ENCODE results near the gene ADCY6. TPM values are rescaled to one million over a fixed set of nuclear protein-coding genes. Genes with fewer than 3 reads are reported as not detected.

ADCY6 gene
- total RNA-seq, 2 donors from 2014 or later, result 52.8 to 58.6 TPM

- TF ChIP-seq, protein P1, sequence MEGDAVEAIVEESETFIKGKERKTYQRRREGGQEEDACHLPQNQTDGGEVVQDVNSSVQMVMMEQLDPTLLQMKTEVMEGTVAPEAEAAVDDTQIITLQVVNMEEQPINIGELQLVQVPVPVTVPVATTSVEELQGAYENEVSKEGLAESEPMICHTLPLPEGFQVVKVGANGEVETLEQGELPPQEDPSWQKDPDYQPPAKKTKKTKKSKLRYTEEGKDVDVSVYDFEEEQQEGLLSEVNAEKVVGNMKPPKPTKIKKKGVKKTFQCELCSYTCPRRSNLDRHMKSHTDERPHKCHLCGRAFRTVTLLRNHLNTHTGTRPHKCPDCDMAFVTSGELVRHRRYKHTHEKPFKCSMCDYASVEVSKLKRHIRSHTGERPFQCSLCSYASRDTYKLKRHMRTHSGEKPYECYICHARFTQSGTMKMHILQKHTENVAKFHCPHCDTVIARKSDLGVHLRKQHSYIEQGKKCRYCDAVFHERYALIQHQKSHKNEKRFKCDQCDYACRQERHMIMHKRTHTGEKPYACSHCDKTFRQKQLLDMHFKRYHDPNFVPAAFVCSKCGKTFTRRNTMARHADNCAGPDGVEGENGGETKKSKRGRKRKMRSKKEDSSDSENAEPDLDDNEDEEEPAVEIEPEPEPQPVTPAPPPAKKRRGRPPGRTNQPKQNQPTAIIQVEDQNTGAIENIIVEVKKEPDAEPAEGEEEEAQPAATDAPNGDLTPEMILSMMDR (conservative IDR thresholded peaks at IDR 0.05), result no peak
- no peak for DNase-seq
- no peak overlapping the region for H3K27ac ChIP-seq (ENCODE audit: low read depth, low read length)
- Mint-ChIP-seq H3K4me1 (peaks cover 7% of the 10 kb centered on the region), H3K4me3 (no peak overlapping the region), H3K36me3 (ENCODE audit: low read depth) (peaks cover 56% of the 10 kb centered on the region), H3K27ac (no peak overlapping the region), H3K9me3 (no peaks in the 10 kb centered on the region), H3K27me3 (ENCODE audit: insufficient read depth) (no peaks in the 10 kb centered on the region)
- H3K9ac ChIP-seq (ENCODE audit: extremely low read depth, low read length, poor library complexity, severe bottlenecking), result no peak overlapping the region
- H3K36me3 ChIP-seq (ENCODE audit: control insufficient read depth, insufficient read depth, low read length), result peaks cover 50% of the 10 kb centered on the region
- 93 to 100% methylated on average over 2 to 6 of the region's 6 CpGs for WGBS, 2 experiments (ENCODE audit: insufficient coverage in 1 of 2, insufficient read length in 1 of 2)
- H3K4me1 ChIP-seq (ENCODE audit: control insufficient read depth, insufficient read depth, low read length), result peaks cover 3% of the 10 kb centered on the region
- H3K4me3 ChIP-seq (ENCODE audit: low read length), result no peak overlapping the region
- H3K27me3 ChIP-seq (ENCODE audit: control insufficient read depth, insufficient read depth, low read length, poor library complexity, severe bottlenecking), result no peaks in the 10 kb centered on the region
- no peaks in the 10 kb centered on the region for H3K9me3 ChIP-seq (ENCODE audit: control insufficient read depth, low read length)
These were observed 21.4 kb downstream of the ADCY6 start for GRCh38 chr12:48767521-48767920.

DNA sequence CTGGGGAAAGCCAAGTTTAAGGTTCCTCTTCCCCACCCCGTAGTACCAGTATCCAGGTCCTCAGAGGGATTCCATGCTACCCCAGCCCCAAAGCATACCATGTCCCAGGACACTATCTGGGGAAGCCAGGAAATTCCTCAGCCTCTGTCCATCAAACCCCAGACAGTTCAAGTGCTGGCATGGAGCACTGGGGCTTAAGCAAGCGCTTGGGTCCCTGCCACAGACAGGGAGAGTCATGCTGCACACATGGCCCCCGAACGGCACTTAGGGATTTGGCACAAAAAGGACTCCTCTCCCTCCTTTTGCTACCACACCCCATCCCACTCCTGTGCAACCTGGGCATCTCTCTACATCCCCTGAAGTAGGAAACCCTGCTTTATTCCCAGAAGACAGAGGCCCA lies 21.8 kb downstream of the ADCY6 start:
- H3K27me3 ChIP-seq (ENCODE audit: control insufficient read depth, insufficient read depth, low read length, poor library complexity, severe bottlenecking), result no peaks in the 10 kb centered on the region
- Mint-ChIP-seq H3K36me3 (ENCODE audit: low read depth) (peaks cover 52% of the 10 kb centered on the region), H3K4me3 (no peak overlapping the region), H3K9me3 (no peaks in the 10 kb centered on the region), H3K27me3 (ENCODE audit: insufficient read depth) (no peaks in the 10 kb centered on the region), H3K27ac (no peak overlapping the region), H3K4me1 (peaks cover 7% of the 10 kb centered on the region)
- no peaks in the 10 kb centered on the region for H3K9me3 ChIP-seq (ENCODE audit: control insufficient read depth, low read length)
- peaks cover 45% of the 10 kb centered on the region for H3K36me3 ChIP-seq (ENCODE audit: control insufficient read depth, insufficient read depth, low read length)
- H3K4me1 ChIP-seq (ENCODE audit: control insufficient read depth, insufficient read depth, low read length), result peaks cover 3% of the 10 kb centered on the region
- H3K27ac ChIP-seq (ENCODE audit: low read depth, low read length), result no peak overlapping the region
- TF ChIP-seq, protein P1 (conservative IDR thresholded peaks at IDR 0.05), result no peak
- no peak for DNase-seq
- no peak overlapping the region for H3K4me3 ChIP-seq (ENCODE audit: low read length)
- no peak overlapping the region for H3K9ac ChIP-seq (ENCODE audit: extremely low read depth, low read length, poor library complexity, severe bottlenecking)
- WGBS, 2 experiments (ENCODE audit: insufficient coverage in 1 of 2, insufficient read length in 1 of 2), result 93 to 100% methylated on average over 2 to 4 of the region's 4 CpGs

DNA sequence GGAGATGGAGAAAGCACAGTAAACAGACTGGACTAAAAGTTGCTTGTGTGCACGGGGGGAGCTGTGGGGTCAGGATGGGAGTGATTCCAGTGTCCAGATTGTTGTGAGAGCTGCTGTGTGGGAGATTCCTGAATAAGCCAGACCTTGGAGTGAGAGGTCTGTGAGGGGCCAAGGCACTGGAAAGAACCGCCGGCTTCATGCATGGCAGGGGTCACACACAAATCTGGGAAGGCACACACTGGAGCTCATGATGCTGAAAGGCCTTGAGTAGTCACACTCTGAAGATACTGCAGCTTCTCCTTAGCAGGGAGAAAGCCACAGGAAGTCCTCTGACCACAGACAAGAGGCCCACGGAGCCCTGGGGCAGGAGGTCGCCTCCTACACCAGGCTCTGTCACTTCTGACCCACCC lies 23.1 kb downstream of the ADCY6 start:
- H3K9ac ChIP-seq (ENCODE audit: extremely low read depth, low read length, poor library complexity, severe bottlenecking), result no peak overlapping the region
- 92 to 94% methylated on average over 3 to 5 of the region's 5 CpGs for WGBS, 2 experiments (ENCODE audit: insufficient coverage in 1 of 2, insufficient read length in 1 of 2)
- DNase-seq, result no peak
- Mint-ChIP-seq H3K4me1 (peaks cover 7% of the 10 kb centered on the region), H3K27ac (peak overlapping the region; percentile 5), H3K4me3 (no peak overlapping the region), H3K36me3 (ENCODE audit: low read depth) (peaks cover 39% of the 10 kb centered on the region), H3K9me3 (no peaks in the 10 kb centered on the region), H3K27me3 (ENCODE audit: insufficient read depth) (no peaks in the 10 kb centered on the region)
- peaks cover 32% of the 10 kb centered on the region for H3K36me3 ChIP-seq (ENCODE audit: control insufficient read depth, insufficient read depth, low read length)
- TF ChIP-seq, protein P1 (conservative IDR thresholded peaks at IDR 0.05), result no peak
- H3K9me3 ChIP-seq (ENCODE audit: control insufficient read depth, low read length), result no peaks in the 10 kb centered on the region
- H3K4me1 ChIP-seq (ENCODE audit: control insufficient read depth, insufficient read depth, low read length), result peaks cover 3% of the 10 kb centered on the region
- H3K27ac ChIP-seq (ENCODE audit: low read depth, low read length), result no peak overlapping the region
- H3K27me3 ChIP-seq (ENCODE audit: control insufficient read depth, insufficient read depth, low read length, poor library complexity, severe bottlenecking), result no peaks in the 10 kb centered on the region
- H3K4me3 ChIP-seq (ENCODE audit: low read length), result no peak overlapping the region

Data from endodermal cell (in vitro differentiated cells).